H1 (cell line): ENCODE results near the gene DPM2. TPM values are rescaled to one million over a fixed set of nuclear protein-coding genes. Genes with fewer than 3 reads are reported as not detected.

ENCODE experiments used
- ASH2L ChIP-seq: fragments of 200-600, 300-600 bp; sonication (generic); IDR thresholded peaks from one replicate; pipeline ENCODE4 v1.7.1; 2017; ENCODE audit warnings: low read length
- CBX5 ChIP-seq: fragments of 300-800, 300-1000 bp; sonication (generic); IDR thresholded peaks from 2 replicates; pipeline ENCODE4 v1.7.1; 2016; ENCODE audit warnings: antibody characterized with exemption, low read length, low read depth
- CBX8 ChIP-seq: fragments of 300-800, 300-1000 bp; sonication (generic); IDR thresholded peaks from 2 replicates; pipeline ENCODE4 v1.7.1; 2016; ENCODE audit warnings: low read depth, low read length, borderline replicate concordance
- CHD1 ChIP-seq: IDR thresholded peaks from 2 replicates; pipeline ENCODE4 v1.6.1; 2012; ENCODE audit warnings: low read depth, low read length, improper control_type of control experiment
- CHD2 ChIP-seq: IDR thresholded peaks from 2 replicates; pipeline ENCODE4 v1.6.1; 2012; ENCODE audit warnings: low read length, improper control_type of control experiment
- CREB1 ChIP-seq: IDR thresholded peaks from 2 replicates; pipeline ENCODE4 v1.6.1; 2012; ENCODE audit warnings: inconsistent platforms
- EGR1 ChIP-seq: IDR thresholded peaks from 2 replicates; pipeline ENCODE4 v1.6.1; 2011; ENCODE audit warnings: low read depth, low read length, borderline replicate concordance
- FOSL1 ChIP-seq: IDR thresholded peaks from 2 replicates; pipeline ENCODE4 v1.6.1; 2011; ENCODE audit warnings: mild to moderate bottlenecking, low read depth, low read length, moderate library complexity; ENCODE audit not compliant: insufficient read depth
- GABPA ChIP-seq: IDR thresholded peaks from 2 replicates; pipeline ENCODE4 v1.6.1; 2011; ENCODE audit warnings: mild to moderate bottlenecking, low read length, moderate library complexity, borderline replicate concordance; ENCODE audit not compliant: insufficient read depth
- GTF2F1 ChIP-seq: IDR thresholded peaks from 2 replicates; pipeline ENCODE4 v1.6.1; 2012; ENCODE audit warnings: low read depth, low read length, improper control_type of control experiment, borderline replicate concordance
- JUN ChIP-seq: IDR thresholded peaks from 2 replicates; pipeline ENCODE4 v1.6.1; 2011; ENCODE audit warnings: low read depth, mild to moderate bottlenecking, improper control_type of control experiment, low read length
- KDM1A ChIP-seq: fragments of 200-600, 300-600 bp; sonication (generic); IDR thresholded peaks from 2 replicates; pipeline ENCODE4 v1.7.1; 2016; ENCODE audit warnings: mild to moderate bottlenecking, low read length, borderline replicate concordance
- NRF1 ChIP-seq: IDR thresholded peaks from 2 replicates; pipeline ENCODE4 v1.6.1; 2011; ENCODE audit warnings: mild to moderate bottlenecking, low read depth, low read length, improper control_type of control experiment
- PHF8 ChIP-seq: fragments of 200-600 bp; sonication (generic); conservative IDR thresholded peaks from 2 replicates; pipeline ENCODE4 v1.7.1; 2012; ENCODE audit warnings: low read depth, mild to moderate bottlenecking, inconsistent platforms, low read length, moderate library complexity
- RAD21 ChIP-seq, 2 experiments: IDR thresholded peaks in 1 of 2; conservative IDR thresholded peaks in 1 of 2; 2 replicates each; pipeline ENCODE4 v1.6.1; 2011; ENCODE audit warnings: low read depth in 2 of 2, low read length in 2 of 2, improper control_type of control experiment in 1 of 2, inconsistent platforms in 1 of 2, mild to moderate bottlenecking in 1 of 2, moderate library complexity in 1 of 2
- RFX5 ChIP-seq: IDR thresholded peaks from 2 replicates; pipeline ENCODE4 v1.6.1; 2011; ENCODE audit warnings: low read depth, low read length, improper control_type of control experiment, borderline replicate concordance
- SIN3A ChIP-seq, 2 experiments: IDR thresholded peaks in 1 of 2; conservative IDR thresholded peaks in 1 of 2; 2 replicates each; pipeline ENCODE4 v1.6.1; 2011 to 2012; ENCODE audit warnings: low read length in 2 of 2, improper control_type of control experiment in 1 of 2, low read depth in 1 of 2, mild to moderate bottlenecking in 1 of 2
- SIX5 ChIP-seq: IDR thresholded peaks from 2 replicates; pipeline ENCODE4 v1.6.1; 2011; ENCODE audit warnings: mild to moderate bottlenecking, low read depth, low read length
- SRF ChIP-seq: IDR thresholded peaks from 2 replicates; pipeline ENCODE4 v1.6.1; 2011; ENCODE audit warnings: mild to moderate bottlenecking, low read depth, low read length, moderate library complexity
- SUZ12 ChIP-seq: fragments of 200-600 bp; sonication (generic); IDR thresholded peaks from 2 replicates; pipeline ENCODE4 v1.6.1; 2012; ENCODE audit warnings: mild to moderate bottlenecking, inconsistent platforms, low read length, moderate library complexity, mixed read lengths
- TBP ChIP-seq: IDR thresholded peaks from 2 replicates; pipeline ENCODE4 v1.6.1; 2011; ENCODE audit warnings: low read depth, low read length, improper control_type of control experiment
- TCF12 ChIP-seq: IDR thresholded peaks from 2 replicates; pipeline ENCODE4 v1.6.1; 2011; ENCODE audit warnings: low read depth, mild to moderate bottlenecking, low read length
- ZNF274 ChIP-seq: IDR thresholded peaks from 2 replicates; pipeline ENCODE4 v1.7.0; 2012; ENCODE audit warnings: low read length, borderline replicate concordance; ENCODE audit errors: extremely low read depth
- polyA plus RNA-seq, 7 experiments: library from polyadenylated mRNA; depleted of rRNA in 3 of 7; stranded (reverse) in 5 of 7; unstranded in 2 of 7; fragments of >200 nt in 5 of 7; fragments of 200-250 nt in 2 of 7; gene quantifications; 1 replicate in 5 of 7; 2 replicates in 1 of 7; 4 replicates in 1 of 7; pipeline versions ENCODE4 v1.2.1 to v1.2.3, GENCODE V29; 2011 to 2013; ENCODE audit warnings: missing spikeins in 2 of 7, mixed read lengths in 2 of 7
- total RNA-seq: library from RNA; stranded (reverse); fragmentation: NEBNext Ultra II Directional; extraction: Animal tissue kit (Norgen Biotek cat#: 25700); gene quantifications from 2 replicates; pipeline ENCODE4 v1.2.1, GENCODE V29; 2021
- TF ChIP-seq, protein P1 (sequence below): IDR thresholded peaks from 2 replicates; pipeline ENCODE4 v1.6.1; 2011; ENCODE audit warnings: low read depth, mild to moderate bottlenecking, low read length; ENCODE audit not compliant: insufficient read depth

Gene DPM2
- total and polyA plus RNA-seq, 2 of the 8 experiments (the other 6 are each of a cell fraction or from before 2014, with no cell fraction given) = 45.4 to 95.4 TPM

DNA sequence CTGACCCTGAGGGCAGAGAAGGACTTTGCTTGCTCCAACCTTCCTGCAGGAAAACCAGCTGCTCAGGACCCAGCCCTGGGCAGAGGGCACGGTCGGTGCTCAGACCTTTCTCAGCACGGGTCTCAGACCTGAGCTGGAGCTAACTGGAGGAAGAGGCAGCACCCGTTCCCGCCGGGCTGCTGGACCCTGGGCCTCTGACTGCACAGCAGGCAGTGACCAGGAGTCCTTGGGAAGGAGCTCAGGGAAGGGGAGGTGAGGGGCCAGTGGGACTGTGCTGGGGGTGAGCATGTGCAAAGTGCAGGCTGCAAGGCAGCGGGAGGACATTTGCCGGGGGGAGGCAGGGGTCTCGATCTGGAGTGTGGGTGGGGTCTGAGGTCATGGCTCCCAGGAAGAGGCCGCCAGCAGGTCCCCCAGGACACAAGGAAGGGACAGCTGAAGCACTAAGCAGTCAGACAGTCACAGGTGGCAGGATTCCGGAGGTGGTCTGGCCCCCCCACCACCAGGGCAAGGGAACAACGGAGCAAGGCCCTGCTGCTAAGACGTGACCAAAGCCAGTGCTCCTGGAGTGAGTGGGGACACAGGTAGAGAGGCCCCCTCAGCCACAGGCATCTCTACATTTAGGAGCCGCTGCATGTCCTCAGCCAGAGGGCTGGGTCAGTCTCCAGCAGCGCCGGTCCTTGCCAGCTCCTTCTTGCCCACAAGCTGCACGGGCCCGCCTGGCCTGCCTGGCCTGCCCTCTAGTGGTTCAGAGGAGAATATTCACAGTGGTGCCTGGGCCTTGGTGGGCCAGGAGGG is 4.8 kb upstream of the DPM2 start (continued):
- TF ChIP-seq ZNF274 = no peak
- no peak for TF ChIP-seq SUZ12
- TF ChIP-seq NRF1 = no peak
- no peak for TF ChIP-seq CHD2
- TF ChIP-seq, protein P1, sequence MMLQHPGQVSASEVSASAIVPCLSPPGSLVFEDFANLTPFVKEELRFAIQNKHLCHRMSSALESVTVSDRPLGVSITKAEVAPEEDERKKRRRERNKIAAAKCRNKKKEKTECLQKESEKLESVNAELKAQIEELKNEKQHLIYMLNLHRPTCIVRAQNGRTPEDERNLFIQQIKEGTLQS = 0 out of 2 replicates have a peak, but pooled peaks have one; percentile 1
- 0 out of 2 replicates have a peak, but pooled peaks have one; percentile 21 for TF ChIP-seq EGR1
- no peak for TF ChIP-seq TBP
- no peak for TF ChIP-seq JUN
- TF ChIP-seq TCF12 = no peak
- TF ChIP-seq PHF8 = no peak
- no peak for TF ChIP-seq FOSL1
- no peak for TF ChIP-seq SIX5
- no peak for TF ChIP-seq SIN3A (conservative IDR thresholded peaks at IDR 0.05 in 1 of 2, IDR thresholded peaks at IDR 0.05 in 1 of 2; ENCODE audit: low read depth in 1 of 2, low read length in 2 of 2)
- no peak for TF ChIP-seq ASH2L
- no peak for TF ChIP-seq CREB1
- peak; percentile 52 to 67; a peak in 3 of 4 replicates for TF ChIP-seq RAD21 (IDR thresholded peaks at IDR 0.05 in 1 of 2, conservative IDR thresholded peaks at IDR 0.05 in 1 of 2; ENCODE audit: low read depth in 2 of 2, low read length in 2 of 2)
- TF ChIP-seq CHD1 = no peak
- TF ChIP-seq SRF = no peak
- no peak for TF ChIP-seq KDM1A
- TF ChIP-seq GABPA = peak; percentile 75; the same call in 1 of the 2 replicates
- TF ChIP-seq CBX5 = no peak
- no peak for TF ChIP-seq CBX8
- no peak for TF ChIP-seq GTF2F1
- TF ChIP-seq RFX5 = no peak
